Neuronal stem cell (in vitro differentiated cells): Measurements from ENCODE around the gene UBXN1.
A peak's percentile ranks its signal among the peaks of the same experiment; 100 is the strongest.

ENCODE experiments used
- DNase-seq: peaks from one replicate; pipeline ENCODE4 v3.0.0-alpha.2; 2013; ENCODE audit warnings: low spot score
- H2AFZ ChIP-seq: one replicate; pipeline ENCODE4 v1.6.1; 2013; ENCODE audit warnings: mild to moderate bottlenecking, low read length, inconsistent platforms
- H2AK5ac ChIP-seq: 2 replicates; pipeline ENCODE4 v1.6.1; 2013; ENCODE audit warnings: low read depth, mild to moderate bottlenecking, inconsistent platforms, low read length, moderate library complexity, mixed read lengths
- H2BK120ac ChIP-seq: 2 replicates; pipeline ENCODE4 v1.6.1; 2013; ENCODE audit warnings: low read depth, mild to moderate bottlenecking, inconsistent platforms, low read length, moderate library complexity, mixed read lengths
- H2BK12ac ChIP-seq: one replicate; pipeline ENCODE4 v1.6.1; 2013; ENCODE audit warnings: low read length, inconsistent platforms
- H2BK15ac ChIP-seq: 2 replicates; pipeline ENCODE4 v1.6.1; 2013; ENCODE audit warnings: mild to moderate bottlenecking, low read length, inconsistent platforms, mixed read lengths
- H2BK5ac ChIP-seq: one replicate; pipeline ENCODE4 v1.6.1; 2013; ENCODE audit warnings: inconsistent platforms, mild to moderate bottlenecking, low read length, moderate library complexity
- H3K14ac ChIP-seq: one replicate; pipeline ENCODE4 v1.6.1; 2013; ENCODE audit warnings: low read length, inconsistent platforms
- H3K18ac ChIP-seq: 2 replicates; pipeline ENCODE4 v1.6.1; 2013; ENCODE audit warnings: low read length, inconsistent platforms
- H3K23ac ChIP-seq: 2 replicates; pipeline ENCODE4 v1.6.1; 2013; ENCODE audit warnings: low read depth, mild to moderate bottlenecking, mixed read lengths, low read length, inconsistent platforms; ENCODE audit not compliant: poor library complexity
- H3K27ac ChIP-seq: replicated peaks from 3 replicates; pipeline ENCODE4 v1.5.1; 2013; ENCODE audit warnings: low read length, inconsistent platforms
- H3K27me3 ChIP-seq, 3 experiments: 2 replicates each; pipeline ENCODE4 v1.6.1; 2013; ENCODE audit warnings: low read length in 3 of 3, mild to moderate bottlenecking in 2 of 3, inconsistent platforms in 1 of 3, low read depth in 1 of 3, mixed read lengths in 1 of 3, moderate library complexity in 1 of 3; ENCODE audit not compliant: control insufficient read depth in 3 of 3, insufficient read depth in 3 of 3
- H3K36me3 ChIP-seq, 2 donors: replicated peaks in 1 of 2; 2 replicates each; pipeline ENCODE4 v1.6.1; 2013; ENCODE audit warnings: low read length in 2 of 2; ENCODE audit not compliant: control insufficient read depth in 2 of 2, insufficient read depth in 2 of 2
- H3K4ac ChIP-seq: 2 replicates; pipeline ENCODE4 v1.6.1; 2013; ENCODE audit warnings: inconsistent platforms, mild to moderate bottlenecking, low read length, moderate library complexity
- H3K4me1 ChIP-seq, 2 donors: 1 replicate in 1 of 2; 2 replicates in 1 of 2; pipeline ENCODE4 v1.6.1; 2013; ENCODE audit warnings: low read length in 2 of 2, low read depth in 1 of 2; ENCODE audit not compliant: control insufficient read depth in 2 of 2, insufficient read depth in 1 of 2
- H3K4me2 ChIP-seq: one replicate; pipeline ENCODE4 v1.6.1; 2013; ENCODE audit warnings: mild to moderate bottlenecking, low read length, inconsistent platforms; ENCODE audit not compliant: insufficient read depth, poor library complexity, severe bottlenecking
- H3K4me3 ChIP-seq, 2 donors: 2 replicates each; pipeline ENCODE4 v1.5.1; 2013; ENCODE audit warnings: low read length in 2 of 2, mild to moderate bottlenecking in 2 of 2, inconsistent platforms in 1 of 2, moderate library complexity in 1 of 2
- H3K79me1 ChIP-seq: one replicate; pipeline ENCODE4 v1.6.1; 2013; ENCODE audit warnings: low read depth, mild to moderate bottlenecking, inconsistent platforms, low read length, moderate library complexity
- H3K9ac ChIP-seq: one replicate; pipeline ENCODE4 v1.6.1; 2013; ENCODE audit warnings: mild to moderate bottlenecking, low read depth, low read length, inconsistent platforms; ENCODE audit not compliant: poor library complexity
- H3K9me3 ChIP-seq, 2 donors: replicated peaks in 1 of 2; 2 replicates each; pipeline versions ENCODE3 to v1.6.1; 2013; ENCODE audit warnings: low read length in 2 of 2, mild to moderate bottlenecking in 2 of 2, inconsistent platforms in 1 of 2, low read depth in 1 of 2, mixed read lengths in 1 of 2, moderate library complexity in 1 of 2; ENCODE audit not compliant: control insufficient read depth in 2 of 2, insufficient read depth in 1 of 2
- H4K8ac ChIP-seq: one replicate; pipeline ENCODE4 v1.6.1; 2013; ENCODE audit warnings: low read depth, mild to moderate bottlenecking, inconsistent platforms, low read length, moderate library complexity
- H4K91ac ChIP-seq: one replicate; pipeline ENCODE4 v1.6.1; 2013; ENCODE audit warnings: low read length, low read depth, mild to moderate bottlenecking, inconsistent platforms; ENCODE audit not compliant: poor library complexity
- WGBS, 2 donors: extraction: QIAGEN DNeasy Blood & Tissue Kit; methylation state at CpG; one replicate each; pipeline ENCODE4 v1.1.7; 2013; ENCODE audit warnings: missing lambda C conversion rate in 2 of 2, mixed read lengths in 1 of 2; ENCODE audit not compliant: insufficient read length in 2 of 2, insufficient replicate concordance in 1 of 2; ENCODE audit errors: extremely low coverage in 2 of 2; 5-methylcytosine and 5-hydroxymethylcytosine counted together

Gene UBXN1

GRCh38 chr11:62716206-62716605 lies 37.3 kb upstream of the UBXN1 start:
- Histone ChIP-seq H3K14ac (no peak overlapping the region), H4K8ac (no peak overlapping the region), H3K36me3 (peaks cover 59 to 99% of the 10 kb centered on the region in 2 donors), H2AK5ac (no peak overlapping the region), H3K4ac (no peak overlapping the region), H3K4me2 (no peak overlapping the region), H2BK12ac (no peak overlapping the region), H4K91ac (no peak overlapping the region), H3K4me1 (no peaks in the 10 kb centered on the region), H3K18ac (no peak overlapping the region), H3K27ac (no peak overlapping the region), H3K4me3 (no peak overlapping the region), H3K23ac (no peak overlapping the region), H2AFZ (no peak overlapping the region), H2BK120ac (no peak overlapping the region), H2BK15ac (no peak overlapping the region), H3K9me3 (no peaks in the 10 kb centered on the region), H3K9ac (no peak overlapping the region), H2BK5ac (no peak overlapping the region), H3K79me1 (no peaks in the 10 kb centered on the region), H3K27me3 (no peaks in the 10 kb centered on the region)
- DNase-seq, result no peak
- WGBS, 2 donors, result no CpG with 5 or more reads among the region's 5 CpGs

DNA sequence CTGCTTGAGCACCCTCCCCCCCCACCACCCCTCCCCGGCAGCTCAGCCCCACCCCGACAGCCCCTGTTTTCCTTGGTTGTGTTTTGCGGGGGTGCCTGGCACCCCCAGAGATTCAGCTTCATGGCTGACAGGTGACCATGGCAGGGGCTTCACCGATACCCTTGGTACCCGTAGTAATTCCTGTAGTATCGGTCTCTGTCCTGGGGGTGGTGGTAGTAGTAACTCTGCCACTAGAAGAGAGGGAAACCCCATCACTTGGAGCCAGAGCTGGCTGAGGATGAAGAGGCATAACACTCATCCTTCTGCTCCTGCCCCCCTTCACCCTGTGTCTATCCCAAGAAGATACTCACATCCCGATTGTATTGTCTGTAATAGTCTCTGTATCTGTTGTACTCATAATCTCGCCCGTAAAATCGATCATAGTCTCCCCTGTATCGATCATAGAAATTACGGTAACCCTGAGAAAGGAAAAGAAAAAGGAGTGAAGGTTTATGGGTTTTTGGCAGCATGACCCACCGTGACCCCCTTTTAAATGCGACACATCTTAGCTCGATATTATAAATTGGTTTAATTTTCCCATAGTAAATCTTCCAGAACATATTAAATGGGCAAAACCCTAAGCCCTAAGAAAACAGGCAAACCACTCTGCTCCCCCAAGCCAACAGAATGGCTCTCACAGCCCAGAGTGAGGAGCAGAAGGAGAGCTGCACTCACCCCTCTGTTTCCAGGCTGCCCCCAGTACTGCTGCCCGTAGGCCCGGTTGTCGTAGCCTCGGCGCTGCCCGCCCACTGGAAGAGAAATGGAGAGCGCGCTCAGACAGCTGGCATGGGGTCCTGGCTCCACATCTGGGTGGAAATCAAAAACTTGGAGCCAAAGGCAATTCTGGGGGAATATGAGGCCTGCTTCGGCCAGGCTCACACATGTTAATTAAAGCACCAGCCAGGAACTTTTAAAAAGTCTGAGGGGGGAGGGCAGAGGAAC lies 36.6 kb upstream of the UBXN1 start:
- Histone ChIP-seq H3K4me3 (no peak overlapping the region), H2BK12ac (no peak overlapping the region), H3K4me1 (no peaks in the 10 kb centered on the region), H3K9me3 (no peaks in the 10 kb centered on the region), H2BK15ac (no peak overlapping the region), H3K14ac (no peak overlapping the region), H2AFZ (no peak overlapping the region), H3K27ac (no peak overlapping the region), H3K27me3 (no peaks in the 10 kb centered on the region), H4K8ac (no peak overlapping the region), H4K91ac (no peak overlapping the region), H3K18ac (no peak overlapping the region), H2BK5ac (no peak overlapping the region), H2BK120ac (no peak overlapping the region), H3K4me2 (no peak overlapping the region), H3K79me1 (no peaks in the 10 kb centered on the region), H3K36me3 (peaks cover 59 to 98% of the 10 kb centered on the region in 2 donors), H3K23ac (peak overlapping the region; percentile 31), H3K9ac (no peak overlapping the region), H2AK5ac (no peak overlapping the region), H3K4ac (no peak overlapping the region)
- no peak for DNase-seq
- no CpG with 5 or more reads among the region's 24 CpGs for WGBS, 2 donors

DNA sequence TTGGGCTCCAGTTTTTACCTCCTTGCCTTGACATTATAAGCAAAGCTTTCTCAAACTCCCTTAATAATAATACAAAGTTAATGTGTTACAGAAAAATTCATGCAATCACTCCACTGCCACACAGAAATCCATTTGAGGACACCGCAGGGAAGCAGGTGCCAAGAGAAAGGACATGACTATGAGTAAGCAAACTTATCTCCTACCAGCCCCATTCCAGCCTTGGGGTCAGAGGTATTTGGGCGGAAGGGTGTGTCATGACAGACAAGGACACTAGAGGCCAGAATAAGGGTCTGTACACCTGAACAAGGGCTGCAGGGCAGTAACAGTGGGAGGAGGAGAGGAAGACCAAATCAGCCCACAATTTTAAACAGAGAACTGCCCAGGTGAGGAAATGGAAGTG lies 34.5 kb upstream of the UBXN1 start:
- Histone ChIP-seq H3K4me1 (peaks cover 6 to 11% of the 10 kb centered on the region in 2 donors), H3K36me3 (peaks cover 48 to 90% of the 10 kb centered on the region in 2 donors), H2AK5ac (no peak overlapping the region), H3K27me3 (no peaks in the 10 kb centered on the region), H3K18ac (no peak overlapping the region), H2BK120ac (no peak overlapping the region), H4K8ac (no peak overlapping the region), H2BK5ac (no peak overlapping the region), H3K14ac (no peak overlapping the region), H3K79me1 (no peaks in the 10 kb centered on the region), H3K9ac (no peak overlapping the region), H3K9me3 (no peaks in the 10 kb centered on the region), H4K91ac (no peak overlapping the region), H3K4ac (no peak overlapping the region), H2BK12ac (no peak overlapping the region), H3K27ac (no peak overlapping the region), H3K4me3 (no peak overlapping the region), H3K23ac (no peak overlapping the region), H2AFZ (no peak overlapping the region), H3K4me2 (no peak overlapping the region), H2BK15ac (no peak overlapping the region)
- WGBS, 2 donors, result no CpG with 5 or more reads among the region's 2 CpGs
- DNase-seq, result no peak

DNA sequence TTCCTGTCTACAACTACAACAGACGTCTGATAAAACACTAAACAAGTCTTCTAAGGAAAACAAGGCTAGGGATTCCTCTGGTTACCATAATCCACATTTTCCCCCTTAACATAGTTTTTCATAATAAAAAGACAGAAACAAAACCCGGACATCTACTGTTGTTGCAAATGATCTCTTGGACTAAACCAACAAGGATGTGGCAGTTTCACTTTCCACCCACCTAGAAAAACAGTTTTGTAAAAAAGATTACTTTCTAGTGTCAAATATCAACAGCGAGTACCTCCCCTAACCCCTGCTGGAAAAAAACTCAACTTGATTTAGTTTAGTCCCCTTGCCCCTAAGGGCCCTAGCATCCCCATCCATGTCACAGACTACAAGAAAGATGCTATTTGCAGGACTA lies 34.0 kb upstream of the UBXN1 start:
- no peak overlapping the region for H4K8ac ChIP-seq
- H3K14ac ChIP-seq, result no peak overlapping the region
- H3K4me3 ChIP-seq, result no peak overlapping the region
- H3K36me3 ChIP-seq, result peaks cover 49 to 89% of the 10 kb centered on the region in 2 donors
- no peaks in the 10 kb centered on the region for H3K9me3 ChIP-seq
- no CpG with 5 or more reads among the region's 3 CpGs for WGBS, 2 donors
- H3K27me3 ChIP-seq, result no peaks in the 10 kb centered on the region
- no peaks in the 10 kb centered on the region for H3K79me1 ChIP-seq
- H3K4me1 ChIP-seq, result peaks cover 6 to 11% of the 10 kb centered on the region in 2 donors
- no peak overlapping the region for H2BK12ac ChIP-seq
- no peak overlapping the region for H2AFZ ChIP-seq
- no peak overlapping the region for H3K4me2 ChIP-seq
- H3K18ac ChIP-seq, result no peak overlapping the region
- H2AK5ac ChIP-seq, result no peak overlapping the region
- H2BK120ac ChIP-seq, result no peak overlapping the region
- H4K91ac ChIP-seq, result no peak overlapping the region
- no peak overlapping the region for H2BK5ac ChIP-seq
- no peak overlapping the region for H3K27ac ChIP-seq
- H3K9ac ChIP-seq, result no peak overlapping the region
- no peak overlapping the region for H2BK15ac ChIP-seq
- no peak overlapping the region for H3K4ac ChIP-seq
- no peak overlapping the region for H3K23ac ChIP-seq
- DNase-seq, result no peak
